Measurements from ENCODE around the gene ATP11A. TPM values are rescaled to one million over a fixed set of nuclear protein-coding genes. Genes with fewer than 3 reads are reported as not detected.

The ATP11A gene
- total and polyA plus RNA-seq, 11 donors = 20.5 to 146 (median 91.2) TPM

DNA sequence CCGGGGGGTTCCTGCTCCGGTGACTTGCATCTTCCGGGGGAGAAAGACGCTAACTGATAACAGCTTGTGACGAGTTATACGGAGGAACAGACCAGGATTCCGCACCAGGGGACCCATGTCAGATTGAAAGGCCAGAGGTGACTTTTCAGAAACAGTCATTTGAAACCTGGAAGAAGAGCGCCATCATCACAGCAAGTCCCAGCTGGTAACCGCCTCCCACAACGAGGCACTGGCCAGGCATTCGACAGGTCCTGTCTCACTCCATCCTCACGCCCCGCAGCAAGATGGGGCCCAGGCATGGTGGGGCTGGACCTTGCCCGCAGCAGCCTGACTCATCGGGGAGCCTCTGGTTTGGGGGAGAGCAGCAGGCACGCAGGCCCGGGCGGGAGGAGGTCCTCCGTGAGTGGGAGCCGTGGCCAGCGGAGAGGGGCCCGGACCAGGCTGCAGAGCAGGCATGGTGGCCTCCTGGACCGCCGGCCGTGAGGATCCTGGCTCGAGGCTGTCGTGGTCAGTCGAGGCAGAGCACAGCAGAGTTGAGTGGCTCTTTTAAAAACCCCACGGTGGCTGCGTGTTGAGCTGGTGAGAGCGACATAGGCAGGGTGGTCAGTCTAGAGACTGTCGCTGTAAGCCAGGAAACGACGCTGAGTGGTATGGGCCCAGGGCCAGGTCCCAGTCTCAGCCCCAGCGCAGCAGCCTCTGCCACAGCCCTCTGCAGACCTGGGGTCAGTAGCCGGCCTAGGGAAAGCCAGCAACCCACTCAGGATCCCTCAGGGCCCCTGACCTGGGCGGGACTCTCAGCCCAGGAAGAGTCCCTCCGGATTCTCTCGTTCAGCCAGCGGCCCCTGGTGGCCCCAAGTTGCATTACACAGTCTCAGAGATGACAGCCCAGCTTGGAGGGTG is 184.3 kb downstream of the ATP11A start:
- Histone ChIP-seq H3K9me3 (no peaks in the 10 kb centered on the region), H3K4me3 (peak overlapping the region in 2 of 12 donors; percentile 21 to 32), H3K36me3 (peaks cover 0 to 64% (median 47%) of the 10 kb centered on the region in 9 donors), H3K27ac (peak overlapping the region in 9 of 12 donors; percentile 6 to 55 (median 29)), H3K4me1 (peaks cover 0 to 15% (median 5%) of the 10 kb centered on the region in 12 donors), H3K27me3 (no peaks in the 10 kb centered on the region)
- no peak for TF ChIP-seq POLR2A (IDR thresholded peaks at IDR 0.05)
- TF ChIP-seq, protein P1, sequence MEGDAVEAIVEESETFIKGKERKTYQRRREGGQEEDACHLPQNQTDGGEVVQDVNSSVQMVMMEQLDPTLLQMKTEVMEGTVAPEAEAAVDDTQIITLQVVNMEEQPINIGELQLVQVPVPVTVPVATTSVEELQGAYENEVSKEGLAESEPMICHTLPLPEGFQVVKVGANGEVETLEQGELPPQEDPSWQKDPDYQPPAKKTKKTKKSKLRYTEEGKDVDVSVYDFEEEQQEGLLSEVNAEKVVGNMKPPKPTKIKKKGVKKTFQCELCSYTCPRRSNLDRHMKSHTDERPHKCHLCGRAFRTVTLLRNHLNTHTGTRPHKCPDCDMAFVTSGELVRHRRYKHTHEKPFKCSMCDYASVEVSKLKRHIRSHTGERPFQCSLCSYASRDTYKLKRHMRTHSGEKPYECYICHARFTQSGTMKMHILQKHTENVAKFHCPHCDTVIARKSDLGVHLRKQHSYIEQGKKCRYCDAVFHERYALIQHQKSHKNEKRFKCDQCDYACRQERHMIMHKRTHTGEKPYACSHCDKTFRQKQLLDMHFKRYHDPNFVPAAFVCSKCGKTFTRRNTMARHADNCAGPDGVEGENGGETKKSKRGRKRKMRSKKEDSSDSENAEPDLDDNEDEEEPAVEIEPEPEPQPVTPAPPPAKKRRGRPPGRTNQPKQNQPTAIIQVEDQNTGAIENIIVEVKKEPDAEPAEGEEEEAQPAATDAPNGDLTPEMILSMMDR (IDR thresholded peaks at IDR 0.05) = peak; percentile 90 to 97 (median 94)
- ATAC-seq (peak; percentile 54 to 89 (median 84)), DNase-seq (peak; percentile 76 to 87 (median 78))
- intact Hi-C loops (cut with DNase I) = loop anchor here in 8 of 10 donors (1.0 to 10.0 kb wide), 6 partner anchors 185 to 235 kb away; no protein-coding TSS in a partner anchor
- 49 to 55% (median 52%) methylated on average over 25 to 40 of the region's 40 CpGs for WGBS, 4 donors

DNA sequence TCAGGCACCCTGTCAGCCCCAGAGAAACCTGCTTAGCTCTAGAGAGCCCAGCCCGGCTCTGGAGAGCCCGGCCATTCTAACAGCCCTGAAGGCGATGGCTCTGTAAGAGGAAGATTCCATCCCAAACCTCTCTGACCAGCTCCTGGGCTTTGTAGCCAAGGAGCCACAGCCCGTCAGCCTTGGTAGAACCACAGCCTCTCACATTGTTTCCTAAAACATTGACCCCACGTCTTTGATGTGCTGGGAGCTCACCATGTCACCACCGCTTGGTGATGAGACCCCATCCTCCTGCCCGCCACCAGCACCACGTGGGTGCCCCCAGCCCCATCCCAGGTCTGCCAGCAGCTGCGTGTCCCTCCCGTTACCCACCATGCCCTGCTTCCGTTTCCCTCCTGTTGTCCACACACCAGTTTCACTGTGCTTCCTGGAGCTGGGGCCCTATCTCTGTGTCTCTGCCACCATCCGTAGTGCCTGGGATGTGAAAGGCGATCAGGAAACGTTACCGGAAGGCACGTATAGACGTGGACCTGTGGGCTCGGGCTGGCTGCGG is 185.0 kb downstream of the ATP11A start:
- Histone ChIP-seq H3K9me3 (no peaks in the 10 kb centered on the region), H3K36me3 (peaks cover 0 to 64% (median 43%) of the 10 kb centered on the region in 9 donors), H3K27me3 (no peaks in the 10 kb centered on the region), H3K27ac (peak overlapping the region in 1 of 12 donors; percentile 40), H3K4me3 (peak overlapping the region in 1 of 12 donors; percentile 32), H3K4me1 (peaks cover 0 to 19% (median 9%) of the 10 kb centered on the region in 12 donors)
- peak in 1 of 5 donors; percentile 22 for DNase-seq
- intact Hi-C loops (cut with DNase I) = loop anchor here in 9 of 10 donors (1.0 to 10.0 kb wide), 7 partner anchors 186 to 238 kb away; no protein-coding TSS in a partner anchor
- ATAC-seq = no peak
- no peak for TF ChIP-seq POLR2A (IDR thresholded peaks at IDR 0.05)
- TF ChIP-seq, protein P1 (IDR thresholded peaks at IDR 0.05) = peak in 1 of 12 donors; percentile 6
- 77 to 88% (median 80%) methylated on average over 17 to 19 of the region's 19 CpGs for WGBS, 4 donors

DNA sequence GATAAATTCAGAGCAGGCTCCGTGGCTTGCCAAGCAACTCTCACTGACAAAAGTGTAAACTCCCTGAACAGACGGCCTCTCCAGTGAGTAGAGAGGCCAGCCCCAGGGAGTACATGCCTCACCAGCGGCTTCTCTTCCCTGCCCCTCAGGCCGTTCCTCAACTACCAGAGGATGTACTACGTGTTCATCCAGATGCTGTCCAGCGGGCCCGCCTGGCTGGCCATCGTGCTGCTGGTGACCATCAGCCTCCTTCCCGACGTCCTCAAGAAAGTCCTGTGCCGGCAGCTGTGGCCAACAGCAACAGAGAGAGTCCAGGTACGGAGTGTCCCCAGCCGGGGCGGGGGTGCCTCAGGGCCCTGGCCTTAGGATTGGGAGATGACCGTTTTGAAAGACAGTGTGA is 185.8 kb downstream of the ATP11A start:
- intact Hi-C loops (cut with DNase I) = loop anchor here in 7 of 10 donors (2.0 to 10.0 kb wide), 4 partner anchors 231 to 238 kb away; no protein-coding TSS in a partner anchor
- no peak for ATAC-seq
- Histone ChIP-seq H3K4me3 (no peak overlapping the region), H3K27me3 (no peaks in the 10 kb centered on the region), H3K27ac (no peak overlapping the region), H3K4me1 (peaks cover 0 to 25% (median 12%) of the 10 kb centered on the region in 12 donors), H3K36me3 (peaks cover 0 to 67% (median 50%) of the 10 kb centered on the region in 9 donors), H3K9me3 (no peaks in the 10 kb centered on the region)
- TF ChIP-seq, protein P1 (IDR thresholded peaks at IDR 0.05) = no peak
- no peak for TF ChIP-seq POLR2A (IDR thresholded peaks at IDR 0.05)
- DNase-seq = no peak
- WGBS, 4 donors = 91 to 93% (median 92%) methylated on average over 13 to 15 of the region's 15 CpGs
